ENCODE data around the gene CCL5.

Gene CCL5

DNA sequence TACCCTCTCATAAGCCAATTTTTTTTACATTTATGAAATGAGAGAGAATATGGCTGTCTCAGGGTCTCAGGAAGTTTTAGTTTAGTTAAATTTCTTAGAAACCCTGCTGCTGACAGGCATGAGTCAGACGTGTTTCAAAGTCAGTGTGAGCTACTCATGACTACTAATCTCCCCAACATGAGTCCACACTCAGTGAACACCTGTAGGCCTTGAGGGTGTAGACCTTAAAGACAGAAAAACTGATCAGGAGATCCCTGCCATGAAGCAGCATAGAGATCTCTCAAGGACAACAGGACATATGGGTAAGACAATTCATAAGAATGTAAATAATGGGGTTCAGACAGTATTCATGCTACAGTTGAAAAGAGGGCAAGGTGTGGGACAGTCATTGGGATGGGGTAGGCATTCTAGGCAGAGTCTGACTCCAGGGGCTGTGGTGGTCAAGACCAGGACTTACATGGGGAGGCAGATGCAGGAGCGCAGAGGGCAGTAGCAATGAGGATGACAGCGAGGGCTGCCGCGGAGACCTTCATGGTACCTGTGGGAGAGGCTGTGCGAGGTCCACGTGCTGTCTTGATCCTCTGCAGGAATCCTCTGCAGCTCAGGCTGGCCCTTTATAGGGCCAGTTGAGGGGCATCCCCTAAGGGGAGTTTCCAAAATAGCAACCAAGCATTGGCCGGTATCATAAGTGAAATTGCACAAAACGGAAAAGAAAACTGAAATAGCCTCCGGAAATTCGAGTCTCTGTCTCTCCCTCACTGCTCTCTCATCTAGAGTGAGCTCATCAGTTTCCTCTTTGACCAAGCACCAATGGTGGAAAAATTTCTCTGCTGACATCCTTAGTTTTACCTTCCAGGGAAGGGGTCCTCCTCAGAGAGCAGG is at the start of gene CCL5:
Gene CCL5 (minus strand): TSS at position 588 of the 882 bp plus-strand sequence.
- no peak for DNase-seq

DNA sequence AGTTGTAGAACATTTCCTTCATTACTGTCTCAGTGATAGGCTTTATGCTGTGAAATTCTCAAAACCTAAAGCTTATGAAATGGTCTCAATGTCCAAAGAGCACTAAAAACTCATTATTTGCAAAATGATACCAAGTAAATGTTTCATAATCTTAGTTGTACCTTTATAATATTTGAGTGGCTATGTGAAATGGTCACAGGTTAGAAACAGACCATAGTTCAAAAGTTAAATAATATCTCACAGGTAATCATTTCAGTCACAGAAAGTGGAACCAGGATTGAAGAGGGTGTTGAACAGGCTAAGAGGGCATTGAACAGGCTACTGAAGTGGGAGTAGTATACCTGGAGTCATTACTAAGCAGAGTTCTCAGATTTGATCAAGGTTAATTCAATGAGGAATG is 47.6 kb upstream of the CCL5 start:
- DNase-seq: no peak

DNA sequence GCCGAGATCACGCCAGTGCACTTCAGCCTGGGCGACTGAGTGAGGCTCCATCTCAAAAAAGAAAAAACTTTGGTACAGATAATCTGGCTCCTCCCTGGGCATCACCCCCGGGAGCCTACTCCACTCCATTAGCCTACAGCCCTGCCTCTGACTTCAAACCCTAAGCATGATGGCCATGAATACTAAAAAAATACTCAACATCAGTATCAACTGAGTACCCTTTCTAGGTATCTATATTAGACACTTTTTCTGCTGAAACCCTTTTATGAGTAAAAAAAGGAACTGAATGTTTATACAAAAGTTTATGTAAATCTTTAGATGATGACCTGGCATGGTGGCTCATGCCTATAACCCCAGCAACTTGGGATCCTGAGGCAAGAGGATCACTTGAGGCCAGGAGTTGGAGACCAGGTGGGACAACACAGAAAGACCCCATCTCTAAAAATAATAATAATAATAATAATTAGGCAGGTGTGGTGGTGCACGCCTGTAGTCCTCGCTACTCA is 43.5 kb upstream of the CCL5 start:
- DNase-seq: no peak

DNA sequence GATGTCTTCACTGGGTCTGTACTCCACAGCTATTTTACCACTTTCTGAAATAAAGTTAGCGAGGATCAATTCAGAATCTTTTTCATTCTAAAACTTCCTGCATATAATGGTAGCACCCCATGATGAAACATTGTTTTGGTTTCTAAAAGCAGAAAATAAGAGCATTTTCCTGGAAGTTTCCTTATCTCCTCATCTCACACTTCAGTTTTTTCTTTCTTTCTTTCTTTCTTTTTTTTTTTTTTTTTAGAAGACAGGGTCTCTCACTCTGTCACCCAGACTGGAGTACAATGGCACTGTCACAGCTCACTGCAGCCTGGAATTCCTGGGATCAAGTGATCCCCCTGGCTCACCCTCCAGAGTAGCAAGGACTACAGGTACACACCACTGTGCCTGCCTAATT is 40.1 kb upstream of the CCL5 start:
- no peak for DNase-seq

DNA sequence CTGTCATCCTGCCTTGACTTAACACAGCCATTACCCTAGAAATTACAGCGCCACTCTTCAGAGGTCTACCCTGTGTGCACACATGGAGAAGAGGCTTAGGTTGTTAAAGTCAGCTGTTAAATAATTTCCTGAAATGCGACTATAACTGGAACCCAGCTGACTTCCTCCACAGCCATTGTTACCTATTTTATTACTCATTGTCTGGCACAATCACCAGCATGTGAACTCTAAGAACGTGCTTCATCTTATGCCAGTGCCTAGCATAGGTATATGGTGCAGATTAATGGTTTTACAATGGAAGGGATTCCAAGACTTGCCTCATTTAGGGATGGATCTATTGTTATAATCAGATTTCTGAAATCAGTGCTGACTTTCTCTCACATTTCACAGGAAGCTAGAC is 38.5 kb upstream of the CCL5 start:
- DNase-seq: no peak

DNA sequence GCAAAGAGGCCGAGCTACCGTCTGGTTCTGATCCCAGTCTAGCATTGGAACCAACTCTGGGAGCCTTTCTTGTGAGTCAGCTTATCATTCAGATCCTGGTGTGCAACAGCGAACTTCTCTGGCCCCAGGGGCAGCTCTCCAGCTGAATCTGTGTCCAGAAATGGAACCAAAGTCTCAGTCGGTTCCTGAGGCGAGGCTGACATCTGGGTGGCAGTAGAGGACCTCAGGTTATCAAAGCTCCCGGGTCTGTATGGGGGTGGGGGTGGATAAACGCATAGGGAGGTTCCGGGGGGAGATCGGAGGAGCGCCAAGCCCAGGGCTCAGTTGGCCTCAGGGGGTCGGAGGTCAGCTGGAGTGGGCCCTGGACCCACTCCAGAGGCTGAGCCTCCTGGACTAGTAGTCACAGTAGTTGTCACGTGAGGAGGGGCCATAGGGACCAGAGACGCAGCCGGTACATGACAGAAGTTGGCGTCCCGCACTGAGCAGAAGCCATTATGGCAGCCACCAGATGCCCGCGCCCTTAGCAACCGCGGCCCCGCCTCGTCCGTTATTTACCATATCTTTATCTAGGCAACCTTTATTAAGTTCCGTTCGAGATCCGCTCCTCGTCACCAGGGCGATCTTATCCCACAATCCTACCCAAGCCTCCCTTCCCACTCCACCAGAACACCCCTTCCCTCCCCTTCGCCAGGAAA is 37.5 kb upstream of the CCL5 start:
- DNase-seq: no peak

DNA sequence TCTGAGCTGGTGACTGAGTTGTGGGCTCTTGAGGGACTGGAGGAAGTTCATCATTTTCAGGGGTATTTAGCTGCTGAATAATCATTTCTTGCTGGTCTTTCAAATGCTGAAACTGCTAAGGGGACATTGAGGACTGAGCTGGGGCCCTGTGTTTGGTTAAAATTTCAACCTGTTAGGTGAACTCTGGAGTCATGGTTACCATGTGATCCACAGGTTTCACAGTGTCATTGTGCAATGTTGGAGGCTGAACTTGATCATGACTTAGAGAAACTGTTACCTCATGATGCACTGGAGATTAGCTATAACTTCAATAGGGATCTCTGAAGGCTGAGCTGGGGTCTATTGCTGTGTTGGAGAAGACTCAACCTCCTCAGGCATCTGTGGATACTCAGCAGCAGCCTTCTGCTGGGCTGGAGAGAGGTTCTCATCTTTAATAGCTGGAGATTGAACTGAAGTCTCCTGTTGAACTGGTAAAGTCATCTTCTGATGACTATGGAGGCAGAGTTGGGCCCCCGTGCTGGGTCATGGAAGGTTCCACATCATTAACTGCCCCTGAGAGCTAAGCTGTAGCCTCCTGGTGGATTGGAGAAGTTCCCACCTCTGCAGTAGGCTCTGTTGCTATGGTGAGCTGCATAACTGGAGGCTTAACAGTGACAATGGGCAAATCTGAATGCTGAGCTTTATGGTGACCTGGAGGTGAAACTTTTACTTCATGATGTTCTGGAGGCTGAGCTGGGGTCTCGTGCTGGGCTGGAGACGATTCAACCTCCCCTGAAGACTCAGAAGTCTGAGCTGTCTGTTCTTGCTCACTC is 35.2 kb upstream of the CCL5 start:
- DNase-seq: no peak

DNA sequence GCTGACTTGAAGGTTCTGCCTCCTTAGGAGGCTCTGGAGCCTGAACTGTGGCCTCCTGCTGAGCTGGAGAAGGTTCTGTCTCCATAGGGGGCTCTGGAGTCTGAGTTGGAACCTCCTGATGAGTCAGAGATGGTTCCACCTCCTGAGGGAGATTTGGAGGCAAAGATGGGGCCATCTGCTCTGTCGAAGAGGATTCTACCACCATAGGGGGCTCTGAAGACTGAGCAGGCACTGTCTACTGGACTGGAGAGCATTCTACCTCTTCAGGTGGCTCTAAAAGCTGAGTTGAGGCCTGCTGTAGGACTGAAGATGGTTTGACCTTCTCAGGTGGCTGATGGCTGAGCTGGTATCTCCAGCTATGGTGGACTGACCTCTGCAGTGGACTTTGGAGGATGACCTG is 34.2 kb upstream of the CCL5 start:
- no peak for DNase-seq

DNA sequence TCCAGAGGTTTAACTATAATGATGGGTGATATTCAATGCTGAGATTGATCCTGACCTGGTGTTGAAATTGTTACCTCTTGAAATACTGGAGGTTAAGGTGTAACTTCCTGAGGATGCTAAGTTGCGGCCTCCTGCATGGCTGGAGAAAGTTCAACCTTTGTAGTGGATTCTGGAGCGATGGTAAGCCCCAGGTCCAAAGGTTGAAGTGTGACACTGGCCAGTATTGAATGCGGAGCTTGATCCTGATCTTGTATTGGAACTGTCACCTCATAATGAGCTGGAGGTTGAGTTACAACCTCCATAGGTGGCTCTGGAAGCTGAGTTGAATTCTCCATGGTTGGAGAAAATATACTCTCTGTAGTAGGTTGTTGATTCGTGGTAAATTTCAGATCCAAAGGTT is 33.4 kb upstream of the CCL5 start:
- DNase-seq: no peak

DNA sequence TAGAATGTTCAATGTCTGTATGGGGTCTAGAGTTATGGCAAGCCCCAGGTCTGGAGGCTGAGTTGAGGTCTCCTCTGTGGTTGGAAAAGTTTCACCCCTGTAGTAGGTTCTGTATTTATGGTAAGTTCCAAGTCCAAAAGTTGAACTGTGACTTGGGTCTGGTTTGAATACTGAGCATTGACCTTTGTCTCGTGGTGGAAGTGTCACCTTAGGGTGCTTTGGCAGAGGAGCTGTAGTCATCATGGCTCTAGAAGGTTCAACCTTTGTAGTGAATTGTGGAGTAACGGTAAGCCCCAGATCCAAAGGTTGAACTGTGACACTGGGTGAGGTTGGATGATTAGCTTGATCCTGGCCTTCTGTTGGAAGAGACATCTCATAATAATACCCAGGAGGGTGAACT is 32.8 kb upstream of the CCL5 start:
- no peak for DNase-seq

DNA sequence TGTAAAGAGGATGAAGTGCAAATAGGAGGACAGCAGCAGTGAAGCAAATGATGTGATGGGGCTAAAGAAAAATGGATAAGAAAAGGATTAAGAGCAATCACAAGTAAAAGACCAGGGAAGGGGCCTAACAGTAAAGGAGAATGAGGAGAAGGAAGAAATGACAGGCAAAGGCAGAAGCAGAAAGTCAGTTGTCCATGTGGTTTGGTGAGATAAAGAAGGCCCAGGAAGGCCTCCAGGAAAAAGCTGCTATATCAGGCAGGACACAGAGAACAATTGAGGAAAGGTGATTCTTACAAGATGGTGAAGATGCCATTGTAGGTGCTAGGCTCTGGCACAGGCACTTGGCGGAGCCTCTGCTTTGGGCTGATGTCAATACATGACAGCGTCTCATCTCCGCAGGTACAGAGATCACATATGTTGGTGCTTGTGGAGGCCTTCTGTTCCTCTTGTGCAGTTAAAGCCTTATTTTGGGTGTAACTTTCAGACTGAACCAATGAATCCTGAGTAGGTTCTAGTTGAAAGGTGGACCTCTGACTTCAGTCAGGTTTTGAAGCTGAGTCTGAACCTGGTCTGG is 32.3 kb upstream of the CCL5 start:
- no peak for DNase-seq

DNA sequence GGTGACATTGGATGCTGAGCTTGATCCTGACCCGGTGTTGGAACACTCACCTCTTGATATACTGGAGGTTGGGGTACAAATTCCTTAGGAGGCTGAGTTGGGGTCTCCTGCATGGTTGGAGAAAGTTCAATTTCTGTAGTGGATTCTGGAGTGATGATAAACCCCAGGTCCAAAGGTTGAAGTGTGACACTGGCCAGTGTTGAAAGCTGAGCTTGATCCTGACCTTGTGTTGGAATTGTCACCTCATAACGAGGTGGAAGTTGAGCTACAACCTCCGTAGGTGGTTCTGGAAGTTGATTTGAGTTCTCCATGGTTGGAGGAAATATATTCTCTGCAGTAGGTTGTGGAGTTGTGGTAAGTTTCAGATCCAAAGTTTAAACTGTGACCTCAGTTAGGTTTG is 29.2 kb upstream of the CCL5 start:
- no peak for DNase-seq

DNA sequence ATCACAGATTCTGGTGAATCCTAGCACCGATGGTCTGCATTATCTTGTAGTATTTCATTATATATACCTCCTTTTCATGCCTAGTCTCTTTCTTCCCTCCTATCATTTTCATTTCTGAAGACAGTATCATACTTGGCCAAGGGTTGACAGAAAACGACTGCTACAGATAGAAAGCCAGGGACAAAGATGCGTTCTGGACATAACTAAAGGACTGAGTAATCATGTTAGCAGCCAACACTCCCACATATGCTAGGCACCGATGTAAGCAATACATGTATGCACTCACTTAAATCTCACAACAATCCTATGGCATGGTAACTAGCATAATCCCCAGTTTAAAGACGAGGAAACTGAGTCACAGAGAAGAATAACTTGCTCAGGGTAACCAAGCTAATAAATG is 27.5 kb upstream of the CCL5 start:
- no peak for DNase-seq

DNA sequence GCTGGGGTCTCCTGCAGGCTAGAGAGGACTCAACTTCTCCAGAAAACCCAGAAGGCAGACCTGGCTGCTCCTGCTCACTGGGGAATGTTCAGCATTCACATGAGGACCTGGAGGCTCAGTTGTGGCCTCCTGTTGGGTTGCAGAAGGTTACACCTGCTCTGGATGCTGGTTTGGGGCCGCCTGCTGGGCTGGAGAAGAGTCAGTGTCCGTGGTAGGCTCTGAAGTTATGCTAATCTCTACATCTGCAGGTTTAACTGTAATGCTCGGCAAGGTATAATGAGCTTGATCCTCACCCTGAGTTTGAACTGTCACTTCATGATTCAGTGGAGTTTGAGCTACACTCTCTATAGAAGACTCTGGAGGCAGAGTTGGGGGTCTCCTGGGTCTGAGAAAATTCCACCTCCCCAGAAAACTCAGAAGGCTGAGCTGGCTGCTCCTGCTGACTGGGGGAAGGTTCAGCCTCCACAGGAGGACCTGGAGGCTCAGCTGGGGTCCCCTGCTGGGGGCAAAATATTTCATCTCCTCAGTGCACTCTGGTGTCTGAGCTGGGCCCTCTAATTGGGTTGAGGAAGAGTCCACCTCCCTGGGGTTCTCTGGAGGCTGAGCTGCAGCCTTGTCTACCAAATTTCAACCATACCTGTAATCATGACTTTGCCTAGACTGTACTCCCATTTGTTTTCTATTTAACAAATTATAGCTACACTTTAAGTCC is 26.9 kb upstream of the CCL5 start:
- no peak for DNase-seq

DNA sequence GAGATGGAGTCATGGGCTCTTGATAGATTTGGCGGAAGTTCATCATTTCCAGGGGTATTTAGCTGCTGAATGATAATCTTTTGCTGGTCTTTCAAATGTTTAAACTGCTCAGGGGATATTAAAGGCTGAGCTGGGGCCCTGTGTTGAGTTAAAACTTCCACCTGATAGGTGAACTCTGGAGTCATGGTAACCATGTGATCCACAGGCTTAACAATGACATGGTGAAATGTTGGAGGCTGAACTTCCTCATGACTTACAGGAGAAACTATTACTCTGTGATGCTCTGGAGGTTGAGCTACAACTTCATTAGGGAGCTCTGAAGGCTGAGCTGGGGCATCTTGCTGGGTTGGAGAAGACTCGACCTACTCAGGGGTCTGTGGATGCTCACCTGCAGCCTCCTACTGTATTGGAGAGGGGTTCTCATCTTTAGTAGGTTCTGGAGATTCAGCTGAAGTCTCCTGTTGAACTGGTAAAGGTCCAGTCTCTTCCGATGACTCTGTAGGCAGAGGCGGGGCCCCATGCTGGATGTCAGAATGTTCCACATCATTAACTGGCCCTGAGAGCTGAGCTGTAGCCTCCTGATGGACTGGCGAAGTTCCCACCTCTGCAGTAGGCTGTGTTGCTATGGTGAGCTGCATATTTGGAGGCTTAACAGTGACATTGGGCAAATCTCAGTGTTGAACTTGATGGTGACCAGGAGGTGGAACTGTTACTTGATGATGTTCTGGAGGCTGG is 26.2 kb upstream of the CCL5 start:
- no peak for DNase-seq

DNA sequence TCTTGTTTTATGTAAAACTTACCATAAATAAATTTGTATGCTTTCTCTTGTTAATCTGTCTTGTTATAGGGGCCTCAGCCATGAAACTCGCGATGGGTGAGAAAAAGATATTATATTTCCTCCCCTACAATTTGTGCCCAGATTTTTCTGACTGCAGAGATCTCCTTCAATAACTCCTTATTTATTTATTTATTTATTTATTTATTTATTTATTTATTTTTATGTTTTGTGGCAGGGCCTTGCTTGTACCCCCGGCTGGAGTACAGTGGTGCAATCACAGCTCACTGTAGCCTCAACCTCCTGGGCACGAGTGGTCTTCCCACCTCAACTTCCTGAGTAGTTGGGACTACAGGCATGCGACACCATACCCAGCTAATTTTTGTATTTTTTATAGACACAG is 23.3 kb upstream of the CCL5 start:
- DNase-seq: no peak

DNA sequence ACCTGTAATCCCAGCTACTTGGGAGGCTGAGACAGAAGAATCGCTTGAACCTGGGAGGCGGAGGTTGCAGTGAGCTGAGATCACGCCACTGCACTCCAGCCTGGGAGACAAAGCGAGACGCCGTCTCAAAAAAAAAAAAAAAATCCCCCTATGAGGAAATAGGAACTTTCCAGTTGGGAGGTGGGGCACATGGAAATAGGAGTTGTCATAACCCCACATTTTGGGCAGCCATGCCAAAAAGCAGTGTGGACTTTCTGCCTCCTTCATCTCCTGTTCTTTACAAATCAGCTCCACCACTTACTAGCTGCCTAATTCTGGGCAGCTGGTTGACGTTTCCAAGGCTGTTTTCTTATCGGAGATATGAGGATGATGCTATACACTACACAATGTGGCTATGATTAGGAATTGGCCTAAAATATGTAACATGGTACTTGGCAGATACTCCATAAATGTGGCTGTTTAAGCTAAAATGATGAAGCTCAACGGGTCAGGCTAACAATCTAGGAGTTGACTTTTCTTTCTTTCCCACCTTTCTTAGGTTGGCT is 21.5 kb upstream of the CCL5 start:
- DNase-seq: no peak

DNA sequence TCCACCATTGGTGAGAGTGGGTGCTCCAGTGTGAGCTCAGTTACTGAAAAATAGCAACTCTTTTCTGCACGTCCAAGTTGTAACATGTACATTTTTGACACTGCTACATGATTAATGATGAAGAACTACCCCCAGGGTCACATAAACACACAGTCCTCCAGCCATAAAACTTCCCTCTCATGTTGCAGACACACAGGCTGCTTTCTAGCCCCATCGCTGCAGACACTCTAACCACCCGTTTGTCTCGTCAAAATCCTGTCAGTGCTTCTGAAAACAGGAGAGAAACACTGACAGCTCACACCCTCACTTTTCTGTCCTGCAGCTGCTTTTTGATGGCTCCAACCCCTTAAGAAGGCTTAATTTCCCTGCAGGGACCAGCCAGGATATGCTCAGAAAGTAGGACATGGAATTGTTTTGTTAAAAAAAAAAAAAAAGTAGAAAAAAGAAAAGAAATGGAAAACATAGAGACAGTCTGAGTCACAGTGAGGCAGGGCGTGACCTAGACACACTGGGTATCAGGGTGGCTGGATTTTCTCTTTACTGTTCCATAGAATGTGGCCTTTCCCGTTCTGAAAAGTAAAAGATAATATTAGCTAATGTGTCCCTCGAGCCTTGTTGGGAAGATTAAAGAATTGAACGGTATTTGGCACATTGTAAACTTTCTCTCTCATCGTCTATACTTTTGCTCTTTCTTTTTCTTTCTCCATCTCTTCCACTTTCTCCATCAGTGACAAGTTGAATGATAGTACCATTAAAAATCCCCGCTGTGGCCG is 20.7 kb upstream of the CCL5 start:
- DNase-seq: no peak

DNA sequence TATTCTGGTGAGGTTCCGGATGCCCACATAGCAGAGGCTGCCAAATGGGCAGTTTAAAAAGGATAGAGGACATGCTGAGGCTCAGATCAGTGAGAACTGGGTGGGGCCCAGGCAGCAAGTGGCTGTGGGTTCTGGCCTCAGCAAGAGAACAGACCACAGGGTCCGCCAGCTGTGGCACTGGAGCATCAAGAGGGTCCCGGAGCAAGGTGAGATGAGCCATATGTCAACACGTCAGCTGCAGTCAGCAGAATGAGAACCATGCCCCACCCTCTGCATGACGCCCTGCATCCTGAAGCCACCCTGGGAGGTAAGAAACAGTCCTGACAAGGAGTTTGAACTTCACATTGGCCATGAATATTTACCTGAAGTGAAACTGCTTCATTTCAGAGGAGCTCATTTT is 20.1 kb upstream of the CCL5 start:
- DNase-seq: no peak

DNA sequence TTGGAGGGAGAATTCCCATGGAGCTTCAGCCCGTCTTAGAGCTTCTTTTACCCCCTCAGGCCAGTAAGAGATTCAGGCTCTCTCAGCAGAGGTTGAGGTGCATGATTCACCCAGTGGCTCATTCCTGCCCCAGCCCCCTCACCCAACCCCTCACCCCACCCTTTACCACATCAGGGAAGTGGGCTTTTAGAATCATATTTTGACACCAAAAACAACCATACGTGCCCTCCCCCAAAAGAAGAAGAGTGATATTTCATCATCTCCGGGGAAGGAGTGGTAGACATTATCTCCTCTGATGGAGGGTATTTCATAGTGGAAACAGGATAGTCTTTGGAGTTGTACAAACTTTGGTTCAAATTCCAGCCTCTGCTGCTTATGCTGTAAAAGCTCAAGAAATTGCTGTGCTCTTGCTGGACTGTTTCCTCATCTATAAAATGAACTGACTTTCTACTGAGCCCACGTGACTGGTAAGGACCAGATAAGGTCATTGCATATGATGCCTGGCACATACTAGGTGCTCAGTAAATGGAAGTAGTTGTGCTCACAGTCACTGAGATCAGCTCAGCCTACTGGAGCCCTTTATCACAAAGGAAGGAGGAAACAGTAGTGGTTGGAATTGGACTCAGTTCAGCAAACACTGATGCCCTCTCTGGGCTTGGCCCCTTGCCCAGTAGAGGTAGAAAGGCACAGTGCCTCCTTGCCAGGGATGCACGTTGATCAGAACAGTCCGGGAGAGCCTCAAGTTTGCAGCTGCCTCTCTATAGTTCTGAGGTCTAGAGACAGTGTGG is 18.3 kb upstream of the CCL5 start:
- peak; percentile 73 for DNase-seq

Data from DMS79 (cell line).